Neural cell (in vitro differentiated cells): Measurements from ENCODE around the gene PAWR. TPM values are rescaled to one million over a fixed set of nuclear protein-coding genes. Genes with fewer than 3 reads are reported as not detected.

Experiments
- H2AFZ ChIP-seq: fragments of 200-600, 300-800 bp; sonication (generic), shearing (Covaris generic); 2 replicates; pipeline ENCODE4 v1.6.0; 2014; ENCODE audit warnings: low read depth, mild to moderate bottlenecking, antibody characterized with exemption, low read length, moderate library complexity
- H3F3A ChIP-seq: fragments of 200-600 bp; shearing (Covaris generic); 2 replicates; pipeline ENCODE4 v1.6.1; 2016; ENCODE audit warnings: mild to moderate bottlenecking, moderate library complexity, mixed read lengths, antibody characterized with exemption, low read length; ENCODE audit not compliant: insufficient read depth, poor library complexity, severe bottlenecking
- H3K27ac ChIP-seq: fragments of 200-600, 300-800 bp; sonication (generic), shearing (Covaris generic); 2 replicates; pipeline ENCODE4 v1.5.1; 2014; ENCODE audit warnings: mild to moderate bottlenecking, low read length, moderate library complexity
- H3K27me3 ChIP-seq: fragments of 300-800, 200-600 bp; sonication (generic), shearing (Covaris generic); 2 replicates; pipeline ENCODE4 v1.6.0; 2014; ENCODE audit warnings: mild to moderate bottlenecking, low read depth, low read length, moderate library complexity; ENCODE audit not compliant: insufficient read depth
- H3K36me3 ChIP-seq: fragments of 300-800, 200-600 bp; sonication (generic), shearing (Covaris generic); 2 replicates; pipeline ENCODE4 v1.5.1; 2014; ENCODE audit warnings: mild to moderate bottlenecking, antibody characterized with exemption, low read length, moderate library complexity; ENCODE audit not compliant: insufficient read depth
- H3K4me2 ChIP-seq: fragments of 300-800, 200-600 bp; sonication (generic), shearing (Covaris generic); 2 replicates; pipeline ENCODE4 v1.6.0; 2014; ENCODE audit warnings: mild to moderate bottlenecking, low read length
- H3K4me3 ChIP-seq: fragments of 300-800, 200-600 bp; sonication (generic), shearing (Covaris generic); 2 replicates; pipeline ENCODE4 v1.5.1; 2014; ENCODE audit warnings: mild to moderate bottlenecking, low read length, moderate library complexity
- H3K79me2 ChIP-seq: fragments of 200-600 bp; shearing (Covaris generic); replicated peaks from 2 replicates; pipeline ENCODE4 v1.6.0; 2014; ENCODE audit warnings: mild to moderate bottlenecking, low read length, moderate library complexity; ENCODE audit not compliant: insufficient read depth
- H3K9ac ChIP-seq: fragments of 300-800, 200-600 bp; sonication (generic), shearing (Covaris generic); 2 replicates; pipeline ENCODE4 v1.6.1; 2016; ENCODE audit warnings: mild to moderate bottlenecking, low read length, mixed read lengths
- H3K9me2 ChIP-seq: fragments of 200-600 bp; shearing (Covaris generic); 2 replicates; pipeline ENCODE4 v1.6.1; 2016; ENCODE audit warnings: mild to moderate bottlenecking, low read length, mixed read lengths; ENCODE audit not compliant: insufficient read depth
- H3K9me3 ChIP-seq: fragments of 200-600, 300-800 bp; sonication (generic), shearing (Covaris generic); 2 replicates; pipeline ENCODE4 v1.6.1; 2016; ENCODE audit warnings: mild to moderate bottlenecking, mixed run types, low read length, moderate library complexity, mixed read lengths
- H4K20me1 ChIP-seq: fragments of 200-600 bp; shearing (Covaris generic); 2 replicates; pipeline ENCODE4 v1.6.1; 2016; ENCODE audit warnings: mild to moderate bottlenecking, mixed run types; ENCODE audit not compliant: insufficient read depth
- CTCF ChIP-seq: fragments of 450-650 bp; IDR thresholded peaks from 2 replicates; pipeline ENCODE4 v1.5.1; 2014; ENCODE audit warnings: antibody characterized with exemption, mild to moderate bottlenecking, moderate library complexity; ENCODE audit not compliant: poor library complexity, severe bottlenecking
- EP300 ChIP-seq: fragments of 450-650 bp; conservative IDR thresholded peaks from 2 replicates; pipeline ENCODE4 v1.6.1; 2014; ENCODE audit warnings: antibody characterized with exemption, mild to moderate bottlenecking, moderate library complexity; ENCODE audit not compliant: poor library complexity, severe bottlenecking
- EZH2 ChIP-seq: fragments of 200-600, 300-800 bp; shearing (Covaris generic), sonication (generic); IDR thresholded peaks from 2 replicates; pipeline ENCODE4 v1.6.1; 2014; ENCODE audit warnings: antibody characterized with exemption, low read length, borderline replicate concordance, mild to moderate bottlenecking; ENCODE audit not compliant: insufficient read depth, poor library complexity, severe bottlenecking
- MXI1 ChIP-seq: fragments of 450-650 bp; conservative IDR thresholded peaks from 2 replicates; pipeline ENCODE4 v1.6.1; 2014; ENCODE audit warnings: antibody characterized with exemption, mild to moderate bottlenecking; ENCODE audit not compliant: poor library complexity, severe bottlenecking
- POLR2AphosphoS5 ChIP-seq: IDR thresholded peaks from 2 replicates; pipeline ENCODE4 v1.6.1; 2012
- RAD21 ChIP-seq: fragments of 450-650 bp; conservative IDR thresholded peaks from 2 replicates; pipeline ENCODE4 v1.6.1; 2014; ENCODE audit warnings: antibody characterized with exemption, mild to moderate bottlenecking, moderate library complexity
- SMC3 ChIP-seq: fragments of 450-650 bp; conservative IDR thresholded peaks from 2 replicates; pipeline ENCODE4 v1.6.1; 2014; ENCODE audit warnings: antibody characterized with exemption, mild to moderate bottlenecking, moderate library complexity; ENCODE audit not compliant: poor library complexity
- TAF1 ChIP-seq: IDR thresholded peaks from 2 replicates; pipeline ENCODE4 v1.6.1; 2012; ENCODE audit warnings: low read depth
- polyA plus RNA-seq: library from polyadenylated mRNA; depleted of rRNA; stranded (reverse); fragments of >200 nt; gene quantifications from 2 replicates; pipeline ENCODE4 v1.2.3, GENCODE V29; 2014
- TF ChIP-seq, protein P1 (sequence below): IDR thresholded peaks from 2 replicates; pipeline ENCODE4 v1.6.1; 2012; ENCODE audit warnings: borderline replicate concordance

The PAWR gene
- polyA plus RNA-seq, 1 donor from 2014 or later = 13.4 TPM

GRCh38 chr12:79535751-79536150 lies 155.0 kb downstream of the PAWR start:
- no peak overlapping the region for H3K4me3 ChIP-seq
- no peak overlapping the region for H3K9ac ChIP-seq
- no peak overlapping the region for H3K4me2 ChIP-seq
- H3K9me3 ChIP-seq = no peaks in the 10 kb centered on the region
- no peaks in the 10 kb centered on the region for H3F3A ChIP-seq
- no peak overlapping the region for H3K27ac ChIP-seq
- no peaks in the 10 kb centered on the region for H3K79me2 ChIP-seq
- H3K9me2 ChIP-seq = no peaks in the 10 kb centered on the region
- H3K36me3 ChIP-seq = no peaks in the 10 kb centered on the region
- H2AFZ ChIP-seq = no peak overlapping the region
- H4K20me1 ChIP-seq = no peaks in the 10 kb centered on the region
- H3K27me3 ChIP-seq = no peaks in the 10 kb centered on the region
- TF ChIP-seq CTCF = no peak
- no peak for TF ChIP-seq MXI1
- TF ChIP-seq, protein P1, sequence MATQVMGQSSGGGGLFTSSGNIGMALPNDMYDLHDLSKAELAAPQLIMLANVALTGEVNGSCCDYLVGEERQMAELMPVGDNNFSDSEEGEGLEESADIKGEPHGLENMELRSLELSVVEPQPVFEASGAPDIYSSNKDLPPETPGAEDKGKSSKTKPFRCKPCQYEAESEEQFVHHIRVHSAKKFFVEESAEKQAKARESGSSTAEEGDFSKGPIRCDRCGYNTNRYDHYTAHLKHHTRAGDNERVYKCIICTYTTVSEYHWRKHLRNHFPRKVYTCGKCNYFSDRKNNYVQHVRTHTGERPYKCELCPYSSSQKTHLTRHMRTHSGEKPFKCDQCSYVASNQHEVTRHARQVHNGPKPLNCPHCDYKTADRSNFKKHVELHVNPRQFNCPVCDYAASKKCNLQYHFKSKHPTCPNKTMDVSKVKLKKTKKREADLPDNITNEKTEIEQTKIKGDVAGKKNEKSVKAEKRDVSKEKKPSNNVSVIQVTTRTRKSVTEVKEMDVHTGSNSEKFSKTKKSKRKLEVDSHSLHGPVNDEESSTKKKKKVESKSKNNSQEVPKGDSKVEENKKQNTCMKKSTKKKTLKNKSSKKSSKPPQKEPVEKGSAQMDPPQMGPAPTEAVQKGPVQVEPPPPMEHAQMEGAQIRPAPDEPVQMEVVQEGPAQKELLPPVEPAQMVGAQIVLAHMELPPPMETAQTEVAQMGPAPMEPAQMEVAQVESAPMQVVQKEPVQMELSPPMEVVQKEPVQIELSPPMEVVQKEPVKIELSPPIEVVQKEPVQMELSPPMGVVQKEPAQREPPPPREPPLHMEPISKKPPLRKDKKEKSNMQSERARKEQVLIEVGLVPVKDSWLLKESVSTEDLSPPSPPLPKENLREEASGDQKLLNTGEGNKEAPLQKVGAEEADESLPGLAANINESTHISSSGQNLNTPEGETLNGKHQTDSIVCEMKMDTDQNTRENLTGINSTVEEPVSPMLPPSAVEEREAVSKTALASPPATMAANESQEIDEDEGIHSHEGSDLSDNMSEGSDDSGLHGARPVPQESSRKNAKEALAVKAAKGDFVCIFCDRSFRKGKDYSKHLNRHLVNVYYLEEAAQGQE = no peak
- TF ChIP-seq EP300 = no peak
- no peak for TF ChIP-seq RAD21
- TF ChIP-seq EZH2 = no peak
- no peak for TF ChIP-seq POLR2AphosphoS5
- TF ChIP-seq SMC3 = no peak
- no peak for TF ChIP-seq TAF1

Other genes starting within 250 kb of the PAWR start
- 67.2 and 68.2 TPM in 2 replicates for gene PPP1R12A, start 244.1 kb upstream of the PAWR start, polyA plus RNA-seq